ENCODE results near the gene CMSS1.

Gene CMSS1

GRCh38 chr3:100029052-100029451 is 211.4 kb downstream of the CMSS1 start (continued):
- no peak for TF ChIP-seq PATZ1 (CRISPR knock-in tag; IDR thresholded peaks at IDR 0.05; ENCODE audit: borderline replicate concordance)

- TF ChIP-seq ISL1 (CRISPR knock-in tag; IDR thresholded peaks at IDR 0.05) = no peak
- TF ChIP-seq BACH2 (CRISPR knock-in tag; IDR thresholded peaks at IDR 0.05; ENCODE audit: borderline replicate concordance) = no peak
- TF ChIP-seq ZFP30 (CRISPR knock-in tag; IDR thresholded peaks at IDR 0.05) = no peak
- TF ChIP-seq ZC3H10 (CRISPR knock-in tag; IDR thresholded peaks at IDR 0.05) = no peak
- TF ChIP-seq, protein P1, sequence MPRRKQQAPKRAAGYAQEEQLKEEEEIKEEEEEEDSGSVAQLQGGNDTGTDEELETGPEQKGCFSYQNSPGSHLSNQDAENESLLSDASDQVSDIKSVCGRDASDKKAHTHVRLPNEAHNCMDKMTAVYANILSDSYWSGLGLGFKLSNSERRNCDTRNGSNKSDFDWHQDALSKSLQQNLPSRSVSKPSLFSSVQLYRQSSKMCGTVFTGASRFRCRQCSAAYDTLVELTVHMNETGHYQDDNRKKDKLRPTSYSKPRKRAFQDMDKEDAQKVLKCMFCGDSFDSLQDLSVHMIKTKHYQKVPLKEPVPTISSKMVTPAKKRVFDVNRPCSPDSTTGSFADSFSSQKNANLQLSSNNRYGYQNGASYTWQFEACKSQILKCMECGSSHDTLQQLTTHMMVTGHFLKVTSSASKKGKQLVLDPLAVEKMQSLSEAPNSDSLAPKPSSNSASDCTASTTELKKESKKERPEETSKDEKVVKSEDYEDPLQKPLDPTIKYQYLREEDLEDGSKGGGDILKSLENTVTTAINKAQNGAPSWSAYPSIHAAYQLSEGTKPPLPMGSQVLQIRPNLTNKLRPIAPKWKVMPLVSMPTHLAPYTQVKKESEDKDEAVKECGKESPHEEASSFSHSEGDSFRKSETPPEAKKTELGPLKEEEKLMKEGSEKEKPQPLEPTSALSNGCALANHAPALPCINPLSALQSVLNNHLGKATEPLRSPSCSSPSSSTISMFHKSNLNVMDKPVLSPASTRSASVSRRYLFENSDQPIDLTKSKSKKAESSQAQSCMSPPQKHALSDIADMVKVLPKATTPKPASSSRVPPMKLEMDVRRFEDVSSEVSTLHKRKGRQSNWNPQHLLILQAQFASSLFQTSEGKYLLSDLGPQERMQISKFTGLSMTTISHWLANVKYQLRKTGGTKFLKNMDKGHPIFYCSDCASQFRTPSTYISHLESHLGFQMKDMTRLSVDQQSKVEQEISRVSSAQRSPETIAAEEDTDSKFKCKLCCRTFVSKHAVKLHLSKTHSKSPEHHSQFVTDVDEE (CRISPR knock-in tag; IDR thresholded peaks at IDR 0.05) = no peak
- ATAC-seq = no peak
These were observed 212.0 kb downstream of the CMSS1 start for GRCh38 chr3:100029689-100030088.

GRCh38 chr3:100030346-100030745 is 212.7 kb downstream of the CMSS1 start:
- ATAC-seq = no peak
- TF ChIP-seq, protein P2, sequence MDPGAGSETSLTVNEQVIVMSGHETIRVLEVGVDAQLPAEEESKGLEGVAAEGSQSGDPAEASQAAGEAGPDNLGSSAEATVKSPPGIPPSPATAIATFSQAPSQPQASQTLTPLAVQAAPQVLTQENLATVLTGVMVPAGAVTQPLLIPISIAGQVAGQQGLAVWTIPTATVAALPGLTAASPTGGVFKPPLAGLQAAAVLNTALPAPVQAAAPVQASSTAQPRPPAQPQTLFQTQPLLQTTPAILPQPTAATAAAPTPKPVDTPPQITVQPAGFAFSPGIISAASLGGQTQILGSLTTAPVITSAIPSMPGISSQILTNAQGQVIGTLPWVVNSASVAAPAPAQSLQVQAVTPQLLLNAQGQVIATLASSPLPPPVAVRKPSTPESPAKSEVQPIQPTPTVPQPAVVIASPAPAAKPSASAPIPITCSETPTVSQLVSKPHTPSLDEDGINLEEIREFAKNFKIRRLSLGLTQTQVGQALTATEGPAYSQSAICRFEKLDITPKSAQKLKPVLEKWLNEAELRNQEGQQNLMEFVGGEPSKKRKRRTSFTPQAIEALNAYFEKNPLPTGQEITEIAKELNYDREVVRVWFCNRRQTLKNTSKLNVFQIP (CRISPR knock-in tag; IDR thresholded peaks at IDR 0.05; ENCODE audit: borderline replicate concordance, low read depth) = no peak
- no peak for TF ChIP-seq TOX (CRISPR knock-in tag; IDR thresholded peaks at IDR 0.05; ENCODE audit: borderline replicate concordance)
- TF ChIP-seq ARNTL (CRISPR knock-in tag; IDR thresholded peaks at IDR 0.05; ENCODE audit: borderline replicate concordance, low read depth) = no peak
- TF ChIP-seq TCF4 (CRISPR knock-in tag; IDR thresholded peaks at IDR 0.05; ENCODE audit: borderline replicate concordance) = no peak
- TF ChIP-seq SNAI2 (CRISPR knock-in tag; IDR thresholded peaks at IDR 0.05) = no peak
- TF ChIP-seq RARB (CRISPR knock-in tag; IDR thresholded peaks at IDR 0.05) = no peak
- TF ChIP-seq ZNF8 (CRISPR knock-in tag; IDR thresholded peaks at IDR 0.05) = no peak
- TF ChIP-seq ZC3H10 (CRISPR knock-in tag; IDR thresholded peaks at IDR 0.05) = no peak
- no peak for TF ChIP-seq PPARA (CRISPR knock-in tag; IDR thresholded peaks at IDR 0.05; ENCODE audit: borderline replicate concordance)
- no peak for TF ChIP-seq PATZ1 (CRISPR knock-in tag; IDR thresholded peaks at IDR 0.05; ENCODE audit: borderline replicate concordance)
- no peak for TF ChIP-seq CREB5 (CRISPR knock-in tag; IDR thresholded peaks at IDR 0.05; ENCODE audit: low read depth)
- no peak for TF ChIP-seq ISL1 (CRISPR knock-in tag; IDR thresholded peaks at IDR 0.05)
- no peak for TF ChIP-seq ZNF70 (CRISPR knock-in tag; IDR thresholded peaks at IDR 0.05)
- TF ChIP-seq BACH2 (CRISPR knock-in tag; IDR thresholded peaks at IDR 0.05; ENCODE audit: borderline replicate concordance) = no peak
- TF ChIP-seq CSDC2 (CRISPR knock-in tag; IDR thresholded peaks at IDR 0.05) = no peak
- no peak for TF ChIP-seq GLIS3 (CRISPR knock-in tag; IDR thresholded peaks at IDR 0.05)

DNA sequence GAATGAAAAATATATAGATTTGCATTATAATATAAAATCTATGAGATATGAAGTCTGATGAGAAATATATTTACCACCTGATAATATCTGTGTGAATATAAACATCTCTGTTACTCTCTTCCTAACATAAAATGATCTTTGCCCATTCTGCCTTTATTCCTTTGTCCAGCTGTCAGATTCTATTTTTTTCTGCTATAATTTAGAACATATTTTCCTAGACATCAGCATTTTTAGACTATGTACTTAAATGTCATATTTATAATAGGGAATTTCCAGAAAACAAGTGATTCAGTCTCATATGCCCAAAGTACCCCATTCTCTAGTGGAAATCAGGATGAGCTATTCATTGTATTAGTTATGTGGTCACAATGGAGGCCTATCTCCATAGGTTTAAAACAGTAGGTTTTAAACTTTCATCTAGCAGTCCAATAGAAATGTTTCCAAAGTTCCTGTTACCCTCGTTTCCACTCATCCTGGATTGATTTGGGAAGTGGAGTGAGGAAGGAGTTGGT is 213.3 kb downstream of the CMSS1 start:
- no peak for ATAC-seq
- TF ChIP-seq ZFP3 (CRISPR knock-in tag; IDR thresholded peaks at IDR 0.05) (no peak), GLIS3 (CRISPR knock-in tag; IDR thresholded peaks at IDR 0.05) (no peak), TCF4 (CRISPR knock-in tag; IDR thresholded peaks at IDR 0.05; ENCODE audit: borderline replicate concordance) (no peak), ARNTL (CRISPR knock-in tag; IDR thresholded peaks at IDR 0.05; ENCODE audit: borderline replicate concordance, low read depth) (no peak), CSDC2 (CRISPR knock-in tag; IDR thresholded peaks at IDR 0.05) (no peak), BACH2 (CRISPR knock-in tag; IDR thresholded peaks at IDR 0.05; ENCODE audit: borderline replicate concordance) (no peak), CREB5 (CRISPR knock-in tag; IDR thresholded peaks at IDR 0.05; ENCODE audit: low read depth) (no peak), OSR1 (CRISPR knock-in tag; IDR thresholded peaks at IDR 0.05) (no peak), RARB (CRISPR knock-in tag; IDR thresholded peaks at IDR 0.05) (no peak), ISL1 (CRISPR knock-in tag; IDR thresholded peaks at IDR 0.05) (no peak)
- TF ChIP-seq, protein P2 (CRISPR knock-in tag; IDR thresholded peaks at IDR 0.05; ENCODE audit: borderline replicate concordance, low read depth) = no peak
- TF ChIP-seq, protein P3, sequence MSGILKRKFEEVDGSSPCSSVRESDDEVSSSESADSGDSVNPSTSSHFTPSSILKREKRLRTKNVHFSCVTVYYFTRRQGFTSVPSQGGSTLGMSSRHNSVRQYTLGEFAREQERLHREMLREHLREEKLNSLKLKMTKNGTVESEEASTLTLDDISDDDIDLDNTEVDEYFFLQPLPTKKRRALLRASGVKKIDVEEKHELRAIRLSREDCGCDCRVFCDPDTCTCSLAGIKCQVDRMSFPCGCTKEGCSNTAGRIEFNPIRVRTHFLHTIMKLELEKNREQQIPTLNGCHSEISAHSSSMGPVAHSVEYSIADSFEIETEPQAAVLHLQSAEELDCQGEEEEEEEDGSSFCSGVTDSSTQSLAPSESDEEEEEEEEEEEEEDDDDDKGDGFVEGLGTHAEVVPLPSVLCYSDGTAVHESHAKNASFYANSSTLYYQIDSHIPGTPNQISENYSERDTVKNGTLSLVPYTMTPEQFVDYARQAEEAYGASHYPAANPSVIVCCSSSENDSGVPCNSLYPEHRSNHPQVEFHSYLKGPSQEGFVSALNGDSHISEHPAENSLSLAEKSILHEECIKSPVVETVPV (CRISPR knock-in tag; IDR thresholded peaks at IDR 0.05) = no peak

Data from SK-N-SH treated with all-trans-retinoic acid at 6 μM for 48 hours (cell line).